ENCODE data around the gene RYR3.

Gene RYR3

DNA sequence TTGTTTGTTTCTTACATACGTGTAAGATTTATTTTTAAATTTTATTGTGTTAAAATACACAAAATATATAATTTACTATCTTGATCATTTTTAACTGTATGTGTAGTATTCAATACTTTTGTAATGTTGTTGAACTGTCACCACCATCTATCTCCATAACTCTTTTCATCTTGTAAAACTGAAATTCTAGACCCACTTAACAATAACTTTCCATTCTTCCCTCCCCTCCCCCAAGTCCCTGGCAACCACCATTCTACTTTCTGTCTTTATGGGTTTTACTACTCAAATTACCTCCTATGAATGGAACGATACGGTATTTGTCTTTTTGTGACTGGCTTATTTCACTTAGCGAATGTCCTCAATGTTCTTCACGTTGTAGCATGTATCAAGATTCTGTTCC, 395.4 kb downstream of the RYR3 start:
- DNase-seq: no peak
- H3K4me3 ChIP-seq: no peak overlapping the region
- intact Hi-C loops (cut with DNase I; ENCODE audit: low total_unique reads): no loop called here

DNA sequence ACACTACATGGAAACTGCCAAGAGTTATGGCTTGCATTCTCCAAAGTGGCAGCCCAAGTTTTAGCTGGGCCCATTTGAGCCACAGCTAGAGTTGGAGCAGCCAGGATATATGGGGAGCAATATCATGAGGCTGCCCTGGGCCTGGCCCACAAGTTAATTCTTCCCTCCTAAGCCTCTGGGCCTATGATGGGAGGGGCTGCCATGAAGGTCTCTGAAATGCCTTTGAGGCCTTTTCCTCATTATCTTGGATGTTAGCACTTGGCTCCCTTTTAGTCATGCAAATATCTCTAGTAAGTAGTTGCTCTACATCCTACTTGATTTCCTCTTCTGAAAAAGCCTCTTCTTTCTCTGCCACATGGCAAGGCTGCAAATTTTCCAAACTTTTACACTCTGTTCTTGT, 400.0 kb downstream of the RYR3 start:
- DNase-seq: no peak
- Histone ChIP-seq H3K36me3 (peaks cover 0 to 12% (median 7%) of the 10 kb centered on the region in 3 donors), H3K9me3 (peaks cover 0 to 12% (median 0%) of the 10 kb centered on the region in 3 donors), H3K27me3 (no peaks in the 10 kb centered on the region), H3K27ac (no peak overlapping the region), H3K4me1 (no peaks in the 10 kb centered on the region), H3K4me3 (no peak overlapping the region)
- intact Hi-C loops (cut with DNase I; ENCODE audit: low total_unique reads): no loop called here
- TF ChIP-seq, protein P1, sequence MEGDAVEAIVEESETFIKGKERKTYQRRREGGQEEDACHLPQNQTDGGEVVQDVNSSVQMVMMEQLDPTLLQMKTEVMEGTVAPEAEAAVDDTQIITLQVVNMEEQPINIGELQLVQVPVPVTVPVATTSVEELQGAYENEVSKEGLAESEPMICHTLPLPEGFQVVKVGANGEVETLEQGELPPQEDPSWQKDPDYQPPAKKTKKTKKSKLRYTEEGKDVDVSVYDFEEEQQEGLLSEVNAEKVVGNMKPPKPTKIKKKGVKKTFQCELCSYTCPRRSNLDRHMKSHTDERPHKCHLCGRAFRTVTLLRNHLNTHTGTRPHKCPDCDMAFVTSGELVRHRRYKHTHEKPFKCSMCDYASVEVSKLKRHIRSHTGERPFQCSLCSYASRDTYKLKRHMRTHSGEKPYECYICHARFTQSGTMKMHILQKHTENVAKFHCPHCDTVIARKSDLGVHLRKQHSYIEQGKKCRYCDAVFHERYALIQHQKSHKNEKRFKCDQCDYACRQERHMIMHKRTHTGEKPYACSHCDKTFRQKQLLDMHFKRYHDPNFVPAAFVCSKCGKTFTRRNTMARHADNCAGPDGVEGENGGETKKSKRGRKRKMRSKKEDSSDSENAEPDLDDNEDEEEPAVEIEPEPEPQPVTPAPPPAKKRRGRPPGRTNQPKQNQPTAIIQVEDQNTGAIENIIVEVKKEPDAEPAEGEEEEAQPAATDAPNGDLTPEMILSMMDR (IDR thresholded peaks at IDR 0.05): no peak

More for the DNA sequence above, 395.4 kb downstream of the RYR3 start:
- H3K27ac ChIP-seq: no peak overlapping the region
- TF ChIP-seq, protein P1 (IDR thresholded peaks at IDR 0.05): no peak
- H3K36me3 ChIP-seq: peaks cover 0 to 12% (median 7%) of the 10 kb centered on the region in 3 donors
- H3K4me1 ChIP-seq: no peaks in the 10 kb centered on the region
- H3K9me3 ChIP-seq: peaks cover 0 to 12% (median 0%) of the 10 kb centered on the region in 3 donors
- no peaks in the 10 kb centered on the region for H3K27me3 ChIP-seq

DNA sequence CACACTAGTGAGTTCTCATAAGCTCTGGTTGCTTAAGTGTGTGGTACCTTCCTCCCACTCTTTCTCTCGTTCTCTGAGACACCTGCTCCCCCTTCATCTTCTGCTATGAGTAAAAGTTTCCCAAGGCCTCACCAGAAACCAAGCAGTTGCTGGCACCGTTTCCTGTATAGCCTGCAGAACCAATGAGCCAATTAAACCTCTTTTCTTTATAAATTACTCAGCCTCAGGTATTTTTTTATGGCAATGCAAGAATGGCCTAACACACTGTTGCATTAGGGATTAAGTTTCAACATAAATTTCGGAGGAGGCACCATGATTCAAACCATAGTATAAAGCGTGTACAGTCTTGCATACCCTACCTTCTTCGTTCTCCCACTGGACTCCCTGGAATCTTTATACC, 405.3 kb downstream of the RYR3 start:
- Histone ChIP-seq H3K9me3 (no peaks in the 10 kb centered on the region), H3K36me3 (no peaks in the 10 kb centered on the region), H3K27ac (no peak overlapping the region), H3K4me3 (no peak overlapping the region), H3K4me1 (no peaks in the 10 kb centered on the region), H3K27me3 (no peaks in the 10 kb centered on the region)
- intact Hi-C loops (cut with DNase I; ENCODE audit: low total_unique reads): no loop called here
- TF ChIP-seq, protein P1 (IDR thresholded peaks at IDR 0.05): no peak
- DNase-seq: no peak

DNA sequence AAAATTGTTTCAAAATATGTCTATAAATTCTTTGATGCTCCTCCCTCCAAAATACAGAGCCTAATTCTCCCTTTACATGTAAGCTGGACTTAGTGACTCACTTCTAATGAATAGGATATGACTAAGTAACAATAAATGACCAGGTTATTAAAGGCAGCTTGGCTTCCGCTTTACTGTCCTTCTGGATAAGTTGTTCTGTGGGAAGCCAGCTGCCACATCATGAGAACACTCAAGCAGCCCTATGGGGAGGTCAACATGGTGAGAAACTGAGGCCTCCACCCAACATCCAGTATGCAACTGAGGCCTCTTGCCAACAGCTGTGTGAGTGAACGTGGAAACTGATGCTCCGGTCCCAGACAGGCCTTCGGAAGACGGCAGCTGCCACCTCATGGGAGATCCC, 410.2 kb downstream of the RYR3 start:
- no peak for DNase-seq
- TF ChIP-seq, protein P1 (IDR thresholded peaks at IDR 0.05): no peak
- peaks cover 0 to 8% (median 0%) of the 10 kb centered on the region in 3 donors for H3K36me3 ChIP-seq
- intact Hi-C loops (cut with DNase I; ENCODE audit: low total_unique reads): no loop called here
- no peaks in the 10 kb centered on the region for H3K4me1 ChIP-seq
- H3K9me3 ChIP-seq: no peaks in the 10 kb centered on the region
- no peaks in the 10 kb centered on the region for H3K27me3 ChIP-seq
- H3K27ac ChIP-seq: no peak overlapping the region
- no peak overlapping the region for H3K4me3 ChIP-seq

DNA sequence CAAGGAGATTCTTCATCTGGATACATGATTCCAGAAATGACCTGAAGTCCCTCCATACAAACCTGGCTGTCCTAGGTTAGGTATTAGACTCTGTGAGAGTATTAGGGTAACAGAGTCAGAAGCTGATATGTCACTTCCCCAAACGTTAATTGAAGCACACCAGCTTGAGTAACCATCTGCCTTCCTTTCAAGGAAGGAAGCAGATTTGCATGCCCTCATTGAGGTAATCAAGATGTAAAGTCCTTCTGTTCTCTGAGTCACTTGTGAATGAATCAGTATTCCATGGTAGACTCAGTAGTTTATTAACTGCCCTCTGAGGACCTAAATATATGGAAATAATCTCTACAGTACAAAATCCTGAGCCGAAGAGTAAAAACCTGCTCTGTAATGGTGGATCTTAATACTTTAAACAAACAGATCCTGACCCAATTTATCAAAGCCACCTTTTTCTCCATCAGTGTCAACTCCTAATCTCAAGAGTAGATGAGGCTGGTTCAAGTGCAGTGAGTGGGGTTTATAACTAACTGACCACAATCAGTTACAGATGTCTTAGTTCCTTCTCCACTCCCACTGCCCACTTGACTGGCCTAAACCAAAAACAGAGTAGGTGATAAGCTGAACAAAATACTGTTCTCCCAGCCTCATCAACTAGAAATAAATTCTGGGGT, 411.4 kb downstream of the RYR3 start:
- Histone ChIP-seq H3K4me1 (no peaks in the 10 kb centered on the region), H3K27me3 (no peaks in the 10 kb centered on the region), H3K9me3 (no peaks in the 10 kb centered on the region), H3K27ac (no peak overlapping the region), H3K4me3 (no peak overlapping the region), H3K36me3 (peaks cover 0 to 15% (median 0%) of the 10 kb centered on the region in 3 donors)
- DNase-seq: no peak
- TF ChIP-seq, protein P1 (IDR thresholded peaks at IDR 0.05): no peak
- intact Hi-C loops (cut with DNase I; ENCODE audit: low total_unique reads): no loop called here

DNA sequence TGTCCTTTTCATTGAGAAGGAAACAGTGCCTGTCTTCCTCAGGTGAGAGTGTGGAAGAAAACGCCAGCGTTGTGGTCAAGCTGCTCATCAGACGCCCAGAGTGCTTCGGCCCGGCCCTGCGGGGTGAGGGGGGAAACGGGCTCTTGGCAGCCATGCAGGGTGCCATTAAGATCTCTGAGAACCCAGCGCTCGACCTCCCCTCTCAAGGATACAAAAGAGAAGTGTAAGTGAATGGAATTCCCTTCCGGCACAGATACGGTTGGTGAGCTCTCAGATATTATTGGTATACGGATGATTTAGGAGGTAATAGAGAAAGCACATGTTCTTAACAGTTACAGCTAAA, 411.9 kb downstream of the RYR3 start:
- no peaks in the 10 kb centered on the region for H3K4me1 ChIP-seq
- intact Hi-C loops (cut with DNase I; ENCODE audit: low total_unique reads): no loop called here
- TF ChIP-seq, protein P1 (IDR thresholded peaks at IDR 0.05): no peak

More for the DNA sequence above, 411.9 kb downstream of the RYR3 start:
- no peak for DNase-seq
- peaks cover 0 to 20% (median 0%) of the 10 kb centered on the region in 3 donors for H3K36me3 ChIP-seq
- H3K27ac ChIP-seq: no peak overlapping the region
- H3K27me3 ChIP-seq: no peaks in the 10 kb centered on the region
- no peak overlapping the region for H3K4me3 ChIP-seq
- no peaks in the 10 kb centered on the region for H3K9me3 ChIP-seq

Measured in tibial artery (tissue), 4 donors.